ENCODE measurements around the gene ZNF687. TPM values are rescaled to one million over a fixed set of nuclear protein-coding genes. Genes with fewer than 3 reads are reported as not detected.

The ZNF687 gene
- polyA plus RNA-seq, 1 experiment = 19.8 TPM

- Histone ChIP-seq H3K27me3 (ENCODE audit: control insufficient read depth, insufficient read depth, low read length) (no peaks in the 10 kb centered on the region), H3K36me3 (ENCODE audit: control insufficient read depth, insufficient read depth, low read length) (peaks cover 3% of the 10 kb centered on the region), H3K4me3 (ENCODE audit: low read depth, low read length) (peak overlapping the region; percentile 71)
- ChIA-PET POLR2A (interaction anchor here (1.1 to 1.4 kb wide), 3 partner anchors 14 to 47 kb away, joined by 3 to 5 read pairs (median 5); no protein-coding TSS in a partner anchor), CTCF (interaction anchor here (0.6 to 8.4 kb wide), 6 partner anchors 10 to 30 kb away, joined by 3 to 65 read pairs (median 6); no protein-coding TSS in a partner anchor)
- TF ChIP-seq, protein P1, sequence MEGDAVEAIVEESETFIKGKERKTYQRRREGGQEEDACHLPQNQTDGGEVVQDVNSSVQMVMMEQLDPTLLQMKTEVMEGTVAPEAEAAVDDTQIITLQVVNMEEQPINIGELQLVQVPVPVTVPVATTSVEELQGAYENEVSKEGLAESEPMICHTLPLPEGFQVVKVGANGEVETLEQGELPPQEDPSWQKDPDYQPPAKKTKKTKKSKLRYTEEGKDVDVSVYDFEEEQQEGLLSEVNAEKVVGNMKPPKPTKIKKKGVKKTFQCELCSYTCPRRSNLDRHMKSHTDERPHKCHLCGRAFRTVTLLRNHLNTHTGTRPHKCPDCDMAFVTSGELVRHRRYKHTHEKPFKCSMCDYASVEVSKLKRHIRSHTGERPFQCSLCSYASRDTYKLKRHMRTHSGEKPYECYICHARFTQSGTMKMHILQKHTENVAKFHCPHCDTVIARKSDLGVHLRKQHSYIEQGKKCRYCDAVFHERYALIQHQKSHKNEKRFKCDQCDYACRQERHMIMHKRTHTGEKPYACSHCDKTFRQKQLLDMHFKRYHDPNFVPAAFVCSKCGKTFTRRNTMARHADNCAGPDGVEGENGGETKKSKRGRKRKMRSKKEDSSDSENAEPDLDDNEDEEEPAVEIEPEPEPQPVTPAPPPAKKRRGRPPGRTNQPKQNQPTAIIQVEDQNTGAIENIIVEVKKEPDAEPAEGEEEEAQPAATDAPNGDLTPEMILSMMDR (IDR thresholded peaks at IDR 0.05; ENCODE audit: insufficient read depth, low read depth, low read length) = no peak
- DNase-seq (ENCODE audit: low read depth) = no peak
Measured at GRCh38 chr1:151327903-151328674, 46.0 kb downstream of the ZNF687 start.

DNA sequence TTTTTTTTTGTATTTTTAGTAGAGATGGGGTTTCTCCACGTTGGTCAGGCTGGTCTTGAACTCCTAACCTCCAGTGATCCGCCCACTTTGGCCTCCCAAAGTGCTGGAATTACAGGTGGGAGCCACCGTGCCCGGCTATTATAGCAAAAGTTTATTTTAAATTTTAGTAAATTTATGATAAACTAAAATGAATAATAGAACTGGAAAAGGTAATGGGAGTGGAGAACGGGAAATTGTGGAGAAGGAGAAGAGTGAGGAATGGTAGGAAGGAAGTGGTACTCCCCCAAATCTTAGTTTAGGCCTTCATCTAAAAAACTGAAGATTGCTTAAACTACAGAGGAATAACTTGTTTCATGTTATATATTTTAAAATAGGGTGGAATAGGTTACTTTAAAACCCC, 52.7 kb downstream of the ZNF687 start:
- Histone ChIP-seq H3K27me3 (ENCODE audit: control insufficient read depth, insufficient read depth, low read length) (no peaks in the 10 kb centered on the region), H3K36me3 (ENCODE audit: control insufficient read depth, insufficient read depth, low read length) (no peaks in the 10 kb centered on the region), H3K4me3 (ENCODE audit: low read depth, low read length) (no peak overlapping the region)
- no peak for DNase-seq (ENCODE audit: low read depth)
- TF ChIP-seq, protein P1 (IDR thresholded peaks at IDR 0.05; ENCODE audit: insufficient read depth, low read depth, low read length) = no peak
- ChIA-PET POLR2A (no interaction called here), CTCF (interaction anchor here (0.7 kb wide), 1 partner anchor 154 kb away, joined by 3 read pairs; no protein-coding TSS in a partner anchor)

GRCh38 chr1:151336556-151336955, 54.5 kb downstream of the ZNF687 start:
- CTCF ChIA-PET = interaction anchor here (1.4 to 10.7 kb wide), 2 partner anchors 10 to 36 kb away, joined by 5 to 267 read pairs; no protein-coding TSS in a partner anchor
- Histone ChIP-seq H3K27me3 (ENCODE audit: control insufficient read depth, insufficient read depth, low read length) (no peaks in the 10 kb centered on the region), H3K36me3 (ENCODE audit: control insufficient read depth, insufficient read depth, low read length) (no peaks in the 10 kb centered on the region), H3K4me3 (ENCODE audit: low read depth, low read length) (no peak overlapping the region)
- POLR2A ChIA-PET = no interaction called here
- no peak for DNase-seq (ENCODE audit: low read depth)
- TF ChIP-seq, protein P1 (IDR thresholded peaks at IDR 0.05; ENCODE audit: insufficient read depth, low read depth, low read length) = no peak

- Histone ChIP-seq H3K36me3 (ENCODE audit: control insufficient read depth, insufficient read depth, low read length) (peaks cover 7% of the 10 kb centered on the region), H3K4me3 (ENCODE audit: low read depth, low read length) (no peak overlapping the region), H3K27me3 (ENCODE audit: control insufficient read depth, insufficient read depth, low read length) (no peaks in the 10 kb centered on the region)
- DNase-seq (ENCODE audit: low read depth) = no peak
- ChIA-PET CTCF (interaction anchor here (0.7 to 10.7 kb wide), 28 partner anchors 9 to 382 kb away, joined by 3 to 267 read pairs (median 5); partner anchors contain the start of genes PI4KB, PIP5K1A, SCNM1 and SELENBP1), POLR2A (interaction anchor here (1.2 kb wide), 1 partner anchor 40 kb away, joined by 11 read pairs; no protein-coding TSS in a partner anchor)
- TF ChIP-seq, protein P1 (IDR thresholded peaks at IDR 0.05; ENCODE audit: insufficient read depth, low read depth, low read length) = peak; percentile 63
Measured at GRCh38 chr1:151340870-151341754, 59.0 kb downstream of the ZNF687 start.

Small RNA genes lying within 50 kb of the gene (small RNA-seq; reads per million reads assigned to genes)
- gene RN7SL444P (ENCODE audit: insufficient read length, low read depth, low replicate concordance) = not detected

Other genes starting within 250 kb of the ZNF687 start
- gene BNIPL, start 245.7 kb upstream of the ZNF687 start, polyA plus RNA-seq (2011; rRNA removed) = 0.18 and 0.31 TPM in 2 replicates
- gene C1orf56, start 234.5 kb upstream of the ZNF687 start, polyA plus RNA-seq (2011; rRNA removed) = 1.6 and 2.0 TPM in 2 replicates
- 59.3 and 60.4 TPM in 2 replicates for gene CDC42SE1, start 222.7 kb upstream of the ZNF687 start, polyA plus RNA-seq (2011; rRNA removed)
- gene MLLT11, start 221.9 kb upstream of the ZNF687 start, polyA plus RNA-seq (2011; rRNA removed) = 4.1 and 6.5 TPM in 2 replicates
- gene GABPB2, start 211.5 kb upstream of the ZNF687 start, polyA plus RNA-seq (2011; rRNA removed) = 16.2 and 16.7 TPM in 2 replicates
- 1.5 and 1.8 TPM in 2 replicates for gene SEMA6C, start 135.7 kb upstream of the ZNF687 start, polyA plus RNA-seq (2011; rRNA removed)
- not detected in 2 replicates for gene TNFAIP8L2, start 125.7 kb upstream of the ZNF687 start, polyA plus RNA-seq (2011; rRNA removed)
- gene LYSMD1, start 116.4 kb upstream of the ZNF687 start, polyA plus RNA-seq (2011; rRNA removed) = 8.5 and 10.2 TPM in 2 replicates
- 27.4 and 29.7 TPM in 2 replicates for gene SCNM1, start 116.2 kb upstream of the ZNF687 start, polyA plus RNA-seq (2011; rRNA removed)
- gene TMOD4, start 106.3 kb upstream of the ZNF687 start, polyA plus RNA-seq (2011; rRNA removed) = 0.16 and 0.18 TPM in 2 replicates
- 60.4 and 71.0 TPM in 2 replicates for gene VPS72, start 92.1 kb upstream of the ZNF687 start, polyA plus RNA-seq (2011; rRNA removed)
- gene PIP5K1A, start 83.7 kb upstream of the ZNF687 start, polyA plus RNA-seq (2011; rRNA removed) = 138 and 171 TPM in 2 replicates
- 199 and 255 TPM in 2 replicates for gene PSMD4, start 27.6 kb upstream of the ZNF687 start, polyA plus RNA-seq (2011; rRNA removed)
- gene PI4KB, start 45.1 kb downstream of the ZNF687 start, polyA plus RNA-seq (2011; rRNA removed) = 71.5 and 98.2 TPM in 2 replicates
- gene RFX5, start 65.0 kb downstream of the ZNF687 start, polyA plus RNA-seq (2011; rRNA removed) = 25.5 and 29.9 TPM in 2 replicates
- 27.9 and 47.9 TPM in 2 replicates for gene SELENBP1, start 90.4 kb downstream of the ZNF687 start, polyA plus RNA-seq (2011; rRNA removed)
- gene PSMB4, start 117.3 kb downstream of the ZNF687 start, polyA plus RNA-seq (2011; rRNA removed) = 467 and 468 TPM in 2 replicates
- 37.1 and 39.8 TPM in 2 replicates for gene POGZ, start 177.2 kb downstream of the ZNF687 start, polyA plus RNA-seq (2011; rRNA removed)
- gene CGN, start 229.1 kb downstream of the ZNF687 start, polyA plus RNA-seq (2011; rRNA removed) = 0.05 TPM in 1 of 2 replicates, not detected in the other